Bone marrow (tissue), 2 donors: ENCODE data around the gene SSNA1.

ENCODE experiments used
- DNase-seq, 2 donors: peaks; one replicate each; lab custom pipeline; 2025; lab: John Stamatoyannopoulos, UW

SSNA1 gene

DNA sequence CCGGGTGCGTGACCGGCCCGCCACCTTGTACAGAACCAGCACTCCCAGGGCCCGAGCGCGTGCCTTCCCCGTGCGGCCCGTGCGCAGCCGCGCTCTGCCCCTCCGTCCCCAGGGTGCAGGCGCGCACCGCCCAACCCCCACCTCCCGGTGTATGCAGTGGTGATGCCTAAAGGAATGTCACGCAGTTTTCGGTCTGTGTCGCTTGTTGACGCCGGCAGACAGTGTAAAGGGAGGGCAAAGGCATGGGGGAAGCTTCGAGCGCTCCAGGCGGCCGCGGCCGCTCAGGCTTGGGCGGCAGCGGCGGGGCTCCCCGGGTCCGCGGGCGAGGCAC is 19.9 kb upstream of the SSNA1 start:
- no peak for DNase-seq

DNA sequence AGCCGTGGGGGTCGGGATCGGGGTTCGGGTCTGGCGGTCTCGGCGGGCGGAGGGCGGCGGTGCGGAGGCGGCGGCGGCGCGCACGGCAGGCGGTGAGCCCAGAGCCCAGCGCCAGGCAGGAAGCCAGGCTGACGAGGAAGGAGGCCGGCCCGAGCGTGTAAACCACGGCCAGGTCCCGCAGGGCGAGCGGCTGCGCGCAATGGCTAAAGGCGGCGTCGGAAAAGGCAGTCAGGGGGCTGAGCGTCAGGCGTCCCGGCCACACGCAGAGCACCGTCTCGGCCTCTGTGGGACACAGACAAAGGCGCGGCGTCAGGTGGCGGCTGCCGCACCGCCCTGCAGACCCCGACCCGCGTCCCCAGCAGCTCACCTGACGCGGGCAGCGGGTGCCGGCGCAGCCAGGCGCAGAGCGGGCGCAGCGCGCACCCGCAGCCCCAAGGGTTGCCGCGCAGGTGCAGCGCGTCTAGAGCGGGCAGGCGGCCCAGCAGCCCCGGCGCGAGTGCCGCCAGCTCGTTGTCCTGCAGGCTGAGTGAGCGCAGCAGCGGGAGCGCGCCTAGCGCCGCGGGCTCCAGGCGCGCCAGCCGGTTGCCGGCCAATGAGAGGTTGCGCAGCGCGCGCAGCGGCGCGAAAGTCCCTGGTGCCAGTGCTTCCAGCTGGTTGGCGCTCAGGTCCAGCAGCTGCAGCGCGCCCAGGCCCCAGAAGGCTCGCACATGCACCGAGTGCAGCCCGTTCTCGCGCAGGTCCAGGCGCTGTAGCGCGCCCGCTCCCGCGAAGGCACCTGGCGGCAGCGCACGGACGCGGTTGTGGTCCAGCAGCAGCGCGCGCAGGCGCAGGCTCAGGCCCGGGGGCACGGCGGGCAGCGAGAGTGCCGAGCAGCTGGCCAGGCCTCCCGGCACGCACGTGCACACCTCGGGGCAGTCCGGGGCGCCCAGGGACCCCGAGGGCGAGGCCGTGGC is 19.3 kb upstream of the SSNA1 start:
- no peak for DNase-seq

DNA sequence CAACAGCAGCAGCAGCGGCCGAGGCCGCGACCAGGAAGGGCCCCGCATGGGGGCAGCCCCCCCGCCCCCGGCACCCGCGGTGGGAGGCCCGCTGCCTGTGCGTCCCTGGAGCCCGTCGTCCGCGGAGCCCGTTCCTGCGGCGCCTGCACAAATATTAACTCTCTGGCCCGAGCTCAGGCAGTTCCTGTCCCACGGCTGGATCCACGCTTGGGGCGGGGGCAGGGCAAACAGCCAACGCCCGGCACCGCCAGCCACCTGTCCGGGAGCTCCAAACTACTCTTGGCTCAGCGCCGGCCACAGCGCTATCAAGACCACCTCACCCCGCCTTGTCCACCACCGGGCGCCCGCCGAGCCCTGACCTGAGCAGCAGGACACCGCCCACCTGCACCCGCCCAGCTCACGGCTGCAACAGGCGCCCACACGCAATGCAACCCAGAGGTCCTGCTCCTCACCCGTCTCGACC is 18.5 kb upstream of the SSNA1 start, which contains the start of gene LRRC26:
LRRC26 (minus strand) TSS at position 156 of the 463 bp plus-strand sequence; CDS start at position 48, 108 bp downstream.
- DNase-seq: no peak

DNA sequence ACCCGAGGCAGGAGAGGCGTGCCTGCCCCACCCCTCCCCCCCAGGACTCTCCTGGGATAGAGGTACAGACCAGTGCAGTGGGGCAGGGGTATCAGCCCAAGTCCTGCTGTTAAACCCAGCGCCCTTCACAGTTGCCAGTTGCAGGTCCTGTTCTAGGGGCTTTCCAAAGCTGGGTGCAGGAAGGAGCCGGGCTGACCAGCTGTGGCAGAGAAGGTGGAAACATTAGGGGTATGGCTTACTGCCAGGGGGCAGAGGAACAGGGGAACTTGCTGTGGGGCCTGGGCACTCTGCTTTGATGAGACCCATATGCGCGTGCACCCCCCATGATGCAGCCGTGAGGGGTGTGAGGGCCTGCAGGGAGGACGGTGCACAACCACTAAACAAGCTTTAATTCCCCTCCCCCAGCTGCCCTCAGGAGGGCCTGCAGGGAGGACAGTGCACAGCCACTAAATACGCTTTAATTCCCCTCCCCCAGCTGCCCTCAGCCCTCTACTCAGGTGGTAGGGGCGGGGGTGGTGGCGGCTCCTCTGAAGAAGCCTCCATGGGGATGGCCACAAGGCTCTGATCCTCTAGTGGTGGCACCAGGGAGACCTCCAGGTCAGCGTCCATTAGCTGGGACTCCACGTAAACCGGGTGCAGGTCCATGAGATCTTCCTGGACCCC is 17.9 kb upstream of the SSNA1 start:
- no peak for DNase-seq

DNA sequence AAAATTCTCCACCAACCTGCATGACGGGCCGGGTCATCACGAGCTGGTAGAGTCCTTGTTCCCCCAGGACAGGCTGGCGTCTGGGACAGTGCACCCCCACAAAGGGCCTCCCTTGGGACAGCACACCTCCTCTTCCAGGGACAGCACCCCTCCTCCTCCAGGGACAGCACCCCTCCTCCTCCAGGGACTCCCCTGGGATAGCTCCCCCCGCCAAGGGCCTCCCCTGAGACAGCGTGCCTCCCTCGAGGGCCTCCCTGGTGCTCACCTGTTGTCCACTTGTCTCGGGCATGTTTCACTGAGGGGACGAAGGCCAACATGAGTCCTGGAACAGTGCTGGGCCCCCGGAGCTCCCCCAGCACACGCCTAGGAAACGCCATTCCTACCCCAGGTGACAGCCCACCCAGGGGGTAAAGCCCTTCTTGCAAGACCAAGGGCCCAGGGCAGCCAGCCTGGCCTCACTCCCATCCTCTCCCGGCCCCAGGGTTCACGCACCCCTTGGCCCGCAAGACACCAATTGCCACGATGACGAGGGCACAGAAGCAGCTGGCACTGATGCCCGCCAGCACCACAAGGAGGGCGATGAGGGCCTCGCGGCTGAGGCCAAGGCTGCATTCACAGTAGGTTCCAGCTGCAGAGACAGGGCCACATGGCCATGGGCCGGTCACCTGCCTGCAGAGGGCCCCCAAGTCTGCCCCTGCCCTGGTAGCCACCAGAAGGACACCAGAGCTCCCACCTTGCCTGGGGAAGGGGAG is 17.2 kb upstream of the SSNA1 start:
- DNase-seq: no peak

DNA sequence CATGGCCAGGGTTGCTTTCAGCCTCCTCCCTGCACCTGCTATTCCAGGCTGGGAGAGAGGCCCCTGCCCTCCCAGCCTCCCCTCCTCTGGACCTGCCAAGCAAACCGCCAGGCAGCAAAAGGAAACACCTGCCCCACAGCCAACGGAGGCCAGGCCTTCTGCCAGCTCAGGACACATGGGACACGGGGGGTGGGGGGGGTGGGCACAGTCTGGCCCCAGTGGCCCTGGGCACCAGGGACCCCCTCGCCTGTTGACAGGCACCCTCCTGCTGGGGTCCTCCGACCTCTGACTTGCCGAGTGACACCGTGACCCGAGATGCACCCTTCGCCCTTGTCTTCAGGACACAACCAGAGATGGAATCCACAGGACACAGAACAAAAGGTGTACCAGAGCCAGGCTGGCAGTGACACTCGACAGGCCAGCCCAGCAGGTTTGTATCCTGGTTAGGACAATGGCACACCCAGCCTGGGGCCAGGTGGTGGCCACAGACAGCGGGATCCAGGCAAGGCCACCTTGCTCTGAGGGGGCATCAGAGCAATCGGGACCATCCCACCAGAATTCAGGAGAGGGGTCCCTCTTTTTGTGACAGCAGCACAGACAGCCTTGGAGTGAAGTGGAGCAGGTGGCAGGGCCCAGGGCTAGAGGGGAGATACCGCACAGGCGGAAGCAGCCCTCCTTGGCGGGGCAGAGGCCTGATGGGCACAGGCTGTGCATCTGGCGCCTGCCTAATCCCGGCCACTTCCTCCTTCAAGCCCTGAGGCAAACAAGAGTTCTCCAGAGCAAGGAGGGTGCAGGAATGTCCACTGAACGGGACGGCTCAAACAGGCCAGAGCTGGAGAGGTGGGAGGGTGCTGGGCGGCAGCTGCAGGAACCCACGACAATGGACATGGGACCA is 15.3 kb upstream of the SSNA1 start:
- DNase-seq: no peak

DNA sequence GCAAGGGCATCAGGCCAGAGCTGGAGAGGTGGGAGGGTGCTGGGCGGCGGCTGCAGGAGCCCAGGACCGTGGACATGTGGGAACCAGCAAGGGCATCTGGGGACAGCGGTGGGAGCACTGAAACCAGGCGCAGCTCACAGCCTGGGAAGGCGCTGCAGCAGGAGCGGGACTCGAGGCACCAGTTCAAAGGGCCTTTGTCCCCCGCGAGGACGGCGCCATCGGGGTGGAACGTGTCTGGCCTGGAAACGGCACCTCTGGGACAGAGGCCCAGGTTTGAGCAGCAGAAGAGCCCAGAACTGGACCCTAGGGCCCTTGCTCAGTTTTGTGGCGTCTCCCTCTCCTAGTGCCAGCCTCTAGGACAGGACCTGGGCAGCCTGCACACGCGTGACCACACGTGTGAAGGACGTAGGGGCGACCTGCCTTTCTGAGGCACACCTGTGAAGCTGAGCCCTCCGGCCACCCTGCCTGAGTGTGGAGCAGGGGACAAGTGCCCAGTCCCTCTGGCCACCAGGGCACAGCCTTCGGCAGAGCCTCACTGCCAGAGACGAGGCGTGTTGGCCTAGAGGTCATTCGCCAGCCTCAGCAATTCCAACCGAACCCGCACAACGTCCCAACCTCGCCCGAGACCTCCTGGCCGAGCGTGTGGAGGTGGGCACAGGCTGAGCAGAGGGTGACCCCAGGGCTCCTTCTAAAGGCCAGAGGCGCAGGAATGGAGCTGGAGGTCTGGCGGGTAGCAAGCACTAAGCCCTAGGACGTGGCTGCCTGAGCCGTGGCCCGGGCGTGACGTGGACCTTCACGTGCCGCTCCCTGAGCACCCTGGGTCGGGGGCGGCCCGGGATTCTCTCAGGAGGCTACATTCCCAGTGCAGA is 14.4 kb upstream of the SSNA1 start:
- DNase-seq: no peak

DNA sequence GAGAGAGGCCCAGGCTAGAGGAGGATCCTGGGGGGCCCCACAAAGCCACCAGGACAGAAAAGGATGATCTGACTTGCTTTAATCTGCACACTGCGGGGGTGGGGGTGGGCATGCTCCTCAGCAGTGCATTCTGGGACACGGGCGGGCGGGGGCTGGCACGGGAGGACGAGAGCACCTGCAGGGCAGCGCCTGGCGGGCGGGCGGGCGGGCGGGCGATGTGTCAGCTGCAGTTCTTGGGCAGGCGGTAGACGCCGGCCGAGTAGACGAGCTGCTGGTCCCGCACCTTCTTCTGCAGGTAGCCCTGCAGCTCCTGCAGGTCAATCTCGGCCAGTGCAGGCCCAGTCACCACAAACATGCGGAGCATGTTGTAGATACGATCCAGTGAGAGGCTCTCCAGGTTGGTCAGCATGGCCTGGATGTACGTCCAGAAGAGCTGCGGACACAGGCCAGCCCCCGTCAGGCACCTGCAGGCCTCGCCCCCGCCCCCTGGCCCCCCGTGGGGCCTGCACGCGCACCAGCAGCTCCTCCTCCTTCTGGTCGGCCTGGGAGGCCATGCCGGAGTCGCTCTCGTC is 13.7 kb upstream of the SSNA1 start:
- no peak for DNase-seq

DNA sequence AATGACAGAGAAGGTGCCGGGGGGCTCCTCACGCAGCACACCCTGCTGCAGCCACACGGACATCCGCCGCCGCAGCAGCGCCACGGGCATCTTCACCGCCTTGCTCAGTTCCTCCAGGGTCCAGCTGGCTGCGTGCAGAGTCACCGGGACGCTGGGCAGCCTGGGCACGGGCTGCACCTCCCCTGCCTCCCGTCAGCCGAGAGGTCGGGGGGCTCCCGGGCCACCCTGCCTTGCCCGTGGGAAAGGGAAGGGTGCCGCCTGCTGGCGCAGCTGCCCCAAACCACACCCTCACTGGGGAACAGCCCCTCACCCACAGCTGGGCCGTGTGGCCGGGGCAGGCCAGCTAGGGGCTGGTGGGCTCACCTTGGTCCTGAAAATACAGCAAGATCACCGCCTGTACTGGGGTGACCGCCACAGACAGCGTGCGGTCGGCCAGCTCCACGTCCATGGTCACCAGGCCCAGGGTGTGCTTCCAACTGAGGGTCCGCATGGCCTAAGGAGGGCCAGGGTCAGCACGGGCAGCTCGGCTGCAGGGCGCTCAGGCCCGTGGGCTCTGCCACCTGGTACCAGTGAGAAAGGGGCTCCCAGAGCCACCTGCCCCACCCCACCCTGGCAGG is 13.0 kb upstream of the SSNA1 start:
- no peak for DNase-seq

DNA sequence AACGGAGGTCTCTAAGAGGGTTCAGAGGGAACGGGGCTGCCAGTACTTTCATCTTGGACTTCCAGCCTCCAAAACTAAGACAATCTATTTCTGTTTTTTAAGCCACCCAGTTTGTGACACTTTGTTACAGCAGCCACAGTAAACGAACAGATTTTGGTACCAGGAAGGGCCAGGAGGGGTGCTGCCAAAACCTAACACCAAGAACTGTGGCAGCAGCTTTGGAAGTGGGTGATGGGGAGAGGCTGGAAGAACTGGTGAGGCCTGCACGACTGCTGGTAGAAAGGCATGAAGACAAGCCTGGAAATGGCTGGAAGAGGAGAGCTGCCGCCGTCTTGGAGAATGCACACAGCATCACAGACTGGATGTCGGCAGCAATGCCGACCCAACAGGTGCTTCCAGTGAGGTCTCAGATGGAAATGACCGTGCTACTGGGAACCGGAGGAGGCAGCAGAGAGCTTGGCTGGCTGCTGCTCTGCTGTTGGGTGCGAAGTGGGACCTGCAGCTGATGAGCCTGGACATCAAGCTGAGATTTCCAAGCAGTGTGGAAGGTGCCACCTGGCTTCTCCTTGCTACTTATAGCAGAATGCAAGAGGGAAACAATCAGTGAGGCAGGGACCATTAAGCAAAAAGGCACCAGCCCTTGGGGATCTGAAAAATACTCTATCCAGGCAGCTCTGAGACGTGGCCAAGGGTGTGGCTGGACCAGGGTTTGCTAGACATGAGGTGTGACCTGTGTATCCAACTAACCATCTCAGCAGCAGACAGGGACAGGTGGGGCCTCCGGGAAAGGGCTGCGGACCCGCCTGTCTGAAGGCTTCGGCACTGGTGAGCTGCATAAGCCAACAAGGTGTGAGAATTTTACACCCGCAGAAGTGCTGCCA is 11.9 kb upstream of the SSNA1 start:
- DNase-seq: no peak

DNA sequence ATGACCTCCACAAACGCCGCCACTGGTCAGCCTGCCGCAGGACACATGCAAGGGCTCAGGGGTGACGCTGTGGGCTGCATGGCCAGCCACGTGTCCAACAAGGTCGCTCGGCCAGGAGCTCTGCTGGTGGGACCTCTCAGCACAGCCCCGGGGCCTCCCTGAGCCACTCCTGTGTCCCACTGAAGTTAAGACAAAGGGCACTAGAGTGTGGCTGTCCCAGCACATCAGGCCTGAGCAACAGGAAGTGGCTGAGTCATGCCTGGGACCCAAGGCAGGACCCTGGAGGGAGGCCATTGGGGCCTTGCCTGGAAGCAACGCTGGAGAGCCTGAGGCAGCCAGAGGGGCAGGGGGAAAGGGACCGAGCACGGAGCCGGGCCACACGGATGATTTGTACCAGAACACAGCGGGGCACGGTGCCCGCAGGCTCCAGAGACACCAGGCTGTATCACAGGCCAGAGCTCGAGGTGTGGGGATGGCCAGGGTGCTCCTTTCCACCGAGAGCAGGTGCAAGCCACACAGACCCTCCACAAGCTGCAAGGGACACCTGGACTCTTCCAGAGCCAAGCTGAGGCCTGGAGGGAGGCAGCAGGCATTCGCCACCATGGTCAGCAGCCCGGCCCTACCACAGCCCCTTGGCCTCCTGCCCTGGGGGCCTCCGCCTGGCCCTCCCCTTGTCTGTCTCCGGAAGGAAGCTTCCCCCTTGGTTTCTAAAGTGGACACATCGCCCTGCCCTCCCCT is 10.1 kb upstream of the SSNA1 start:
- no peak for DNase-seq

DNA sequence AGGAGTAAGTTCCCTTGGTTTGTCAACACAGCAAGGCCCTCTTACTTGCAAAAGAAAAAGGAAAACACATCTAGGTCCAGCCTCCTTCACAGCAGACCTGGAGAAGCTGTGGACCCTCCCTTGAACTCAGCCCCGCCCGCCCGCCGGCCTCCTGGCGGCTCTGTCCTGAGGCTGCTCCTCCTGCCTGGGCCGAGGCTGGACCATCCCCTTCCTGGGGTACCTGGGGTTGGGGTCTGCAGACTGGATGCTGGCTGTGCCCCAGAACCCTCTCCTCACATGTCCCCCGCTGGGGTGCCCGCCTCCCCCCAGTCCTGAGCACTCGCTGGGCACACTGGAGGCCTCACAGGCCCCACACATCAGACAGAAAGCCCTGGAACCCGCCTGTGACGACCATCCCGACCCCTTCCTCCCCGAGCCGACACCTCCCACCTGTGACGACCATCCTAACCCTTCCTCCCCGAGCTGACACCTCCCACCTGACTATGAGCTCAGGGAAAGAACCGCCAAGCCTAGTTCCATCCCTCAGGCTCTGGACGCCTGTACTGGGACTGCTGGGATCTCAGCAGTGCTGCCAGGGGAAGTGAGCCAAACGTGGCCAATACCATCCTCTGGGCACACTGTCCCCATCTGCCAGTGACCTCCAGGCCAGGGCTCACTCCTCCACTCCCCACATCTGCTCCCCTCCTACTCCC is 9.4 kb upstream of the SSNA1 start:
- no peak for DNase-seq

DNA sequence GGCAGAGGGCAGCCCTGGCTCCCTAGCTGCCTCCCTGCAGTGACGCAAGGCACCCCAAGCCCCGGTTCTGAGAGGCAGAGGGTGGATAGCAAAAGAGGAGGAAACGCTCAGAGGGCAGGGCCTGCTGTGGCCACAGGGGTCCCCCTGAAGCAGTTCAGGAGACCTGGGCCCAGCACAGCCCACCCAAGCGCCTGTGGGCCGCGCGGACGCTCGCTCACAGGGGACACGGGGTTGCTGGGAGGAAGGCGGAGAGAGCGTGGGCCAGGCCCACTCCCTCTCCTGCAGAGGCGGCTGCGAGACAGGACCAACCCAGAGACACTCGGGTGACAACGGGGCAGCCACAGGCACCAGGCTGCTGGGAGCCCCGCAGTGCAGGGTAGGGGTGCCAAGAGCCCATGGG is 8.7 kb upstream of the SSNA1 start:
- DNase-seq: no peak

DNA sequence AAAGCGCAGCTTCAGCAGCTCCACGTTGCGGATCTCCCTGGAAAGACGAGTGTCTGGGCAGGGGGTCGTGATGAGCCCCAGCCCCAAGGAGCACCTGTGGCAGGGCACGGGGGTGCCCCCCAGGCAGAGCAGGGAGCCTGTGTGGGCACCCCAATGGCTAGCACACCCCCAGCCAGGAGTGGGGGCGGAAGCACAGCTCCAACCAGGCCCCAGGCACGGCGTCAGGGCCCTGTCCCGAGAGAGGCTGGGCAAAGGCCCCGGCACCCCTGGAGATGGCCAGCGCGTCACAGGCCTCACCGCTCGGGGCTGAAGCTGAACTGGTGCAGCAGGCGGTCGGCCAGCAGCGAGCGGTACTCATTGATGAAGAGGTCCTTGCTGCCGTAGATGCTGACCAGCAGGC is 8.0 kb upstream of the SSNA1 start:
- no peak for DNase-seq

DNA sequence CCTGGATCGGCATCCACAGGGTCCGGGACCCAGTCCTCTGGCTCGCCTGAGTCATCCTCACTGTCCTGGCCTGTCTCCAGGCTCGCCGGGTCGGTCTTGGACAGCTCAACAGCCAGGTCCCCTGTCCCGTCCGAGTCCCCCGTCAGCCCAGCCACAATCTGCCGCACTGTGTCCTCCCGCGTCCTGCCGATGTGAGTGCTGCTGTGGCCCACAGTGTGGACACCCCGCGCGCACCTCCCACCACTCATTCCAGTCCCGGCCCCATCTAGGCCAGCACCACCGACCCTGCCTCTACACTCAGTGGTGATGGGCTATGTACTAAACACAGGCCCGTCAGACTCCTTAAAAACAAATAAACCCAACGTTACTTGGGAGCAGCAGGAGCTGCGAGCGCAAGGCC is 6.8 kb upstream of the SSNA1 start:
- no peak for DNase-seq

DNA sequence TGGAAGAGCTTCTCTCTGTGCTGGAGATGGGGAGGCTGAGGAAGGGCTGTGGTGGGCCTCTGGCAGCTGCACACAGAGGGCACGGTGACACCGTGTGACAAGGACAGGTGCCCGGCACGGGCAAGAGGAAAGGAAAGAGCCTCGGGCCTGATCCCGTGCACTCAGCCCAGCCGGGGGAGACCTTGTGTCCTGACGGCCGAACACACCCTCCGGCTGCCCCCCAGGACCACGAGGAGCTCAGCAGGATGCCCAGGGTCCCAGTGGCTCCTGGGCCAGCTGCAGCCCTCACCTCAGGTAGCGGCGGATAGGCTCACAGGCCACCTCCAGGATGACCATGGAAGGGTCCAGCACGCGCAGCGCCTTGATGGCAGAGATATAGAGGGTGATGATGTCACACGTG is 5.6 kb upstream of the SSNA1 start:
- DNase-seq: no peak

DNA sequence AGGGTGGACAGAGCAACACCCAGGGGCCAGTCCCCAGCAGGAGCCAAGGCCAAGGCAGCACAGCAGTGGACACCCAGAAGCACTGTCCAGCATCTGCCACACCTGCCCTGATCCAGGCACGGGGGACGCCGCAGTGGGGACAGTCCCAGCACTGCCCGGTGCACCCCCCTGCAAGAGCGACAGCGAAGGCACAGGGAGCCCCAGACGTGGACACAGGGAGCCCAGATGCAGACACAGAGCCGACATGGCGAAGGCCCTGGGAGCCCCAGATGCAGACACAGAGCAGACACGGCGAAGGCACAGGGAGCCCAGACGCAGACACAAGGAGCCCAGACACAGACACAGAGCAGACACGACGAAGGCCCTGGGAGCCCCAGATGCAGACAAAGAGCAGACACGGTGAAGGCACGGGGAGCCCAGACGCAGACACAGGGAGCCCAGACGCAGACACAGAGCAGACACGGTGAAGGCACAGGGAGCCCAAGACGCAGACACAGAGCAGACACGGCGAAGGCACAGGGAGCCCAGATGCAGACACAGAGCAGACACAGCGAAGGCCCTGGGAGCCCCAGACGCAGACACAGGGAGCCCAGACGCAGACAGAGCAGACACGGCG is 4.4 kb upstream of the SSNA1 start:
- no peak for DNase-seq
